ENCODE results near the gene TRPM3.

Gene TRPM3

DNA sequence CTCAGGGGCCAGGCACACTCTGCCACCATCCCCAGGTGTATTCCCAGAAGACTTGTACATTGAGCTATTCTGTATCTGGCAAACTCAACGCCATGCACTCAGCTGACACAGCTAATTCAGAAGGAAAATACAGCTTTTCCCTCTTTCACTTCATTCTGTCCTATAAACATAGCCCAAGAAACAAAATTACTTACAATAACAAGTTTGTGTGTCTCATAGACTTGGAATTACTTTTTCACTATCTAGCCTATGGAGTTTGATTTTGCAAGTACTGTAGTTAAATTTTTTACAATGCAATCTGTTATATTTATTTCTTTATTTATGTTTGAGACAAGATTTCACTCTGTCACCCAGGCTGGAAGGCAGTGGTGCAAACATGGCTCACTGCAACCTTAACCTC, 581.9 kb downstream of the TRPM3 start:
- DNase-seq = no peak

DNA sequence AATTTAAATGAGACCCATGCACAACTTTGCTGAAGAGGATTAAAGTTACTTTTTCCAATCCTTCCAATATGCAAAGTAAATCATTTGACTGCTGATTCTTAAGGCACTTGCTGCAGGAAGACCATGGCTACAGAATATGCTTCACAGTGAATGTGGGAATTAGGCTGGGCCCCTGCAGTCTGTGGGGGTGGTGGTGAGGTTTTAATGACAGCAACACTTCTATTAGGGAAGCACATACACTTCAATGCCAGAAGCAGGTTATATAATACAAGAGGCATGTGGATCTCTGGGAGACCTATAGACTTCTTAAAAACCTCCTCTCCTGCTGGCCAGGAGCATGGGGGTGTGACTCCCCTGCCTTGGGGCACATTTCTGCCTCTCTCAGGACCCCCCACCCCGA, 582.4 kb downstream of the TRPM3 start:
- no peak for DNase-seq

DNA sequence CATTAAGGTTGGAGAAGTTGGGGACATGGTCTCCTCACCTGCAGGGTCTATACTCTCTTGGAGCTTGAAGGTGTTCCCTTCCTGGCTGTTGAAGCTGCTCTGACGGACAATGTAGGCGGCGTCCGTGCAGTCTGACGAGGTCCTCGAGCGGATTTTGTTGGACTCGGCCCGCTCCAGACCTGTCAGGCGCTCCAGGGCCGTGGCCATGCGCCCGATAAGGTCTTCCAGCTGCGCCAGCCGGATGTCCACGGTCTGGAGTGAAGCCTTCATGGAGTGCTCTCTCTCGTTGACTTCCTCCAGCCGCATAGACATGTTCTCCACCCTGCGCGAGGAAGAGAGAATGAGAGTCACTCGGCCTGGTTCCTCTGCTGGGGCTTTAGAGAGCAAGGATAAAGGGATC, 584.3 kb downstream of the TRPM3 start:
- no peak for DNase-seq

DNA sequence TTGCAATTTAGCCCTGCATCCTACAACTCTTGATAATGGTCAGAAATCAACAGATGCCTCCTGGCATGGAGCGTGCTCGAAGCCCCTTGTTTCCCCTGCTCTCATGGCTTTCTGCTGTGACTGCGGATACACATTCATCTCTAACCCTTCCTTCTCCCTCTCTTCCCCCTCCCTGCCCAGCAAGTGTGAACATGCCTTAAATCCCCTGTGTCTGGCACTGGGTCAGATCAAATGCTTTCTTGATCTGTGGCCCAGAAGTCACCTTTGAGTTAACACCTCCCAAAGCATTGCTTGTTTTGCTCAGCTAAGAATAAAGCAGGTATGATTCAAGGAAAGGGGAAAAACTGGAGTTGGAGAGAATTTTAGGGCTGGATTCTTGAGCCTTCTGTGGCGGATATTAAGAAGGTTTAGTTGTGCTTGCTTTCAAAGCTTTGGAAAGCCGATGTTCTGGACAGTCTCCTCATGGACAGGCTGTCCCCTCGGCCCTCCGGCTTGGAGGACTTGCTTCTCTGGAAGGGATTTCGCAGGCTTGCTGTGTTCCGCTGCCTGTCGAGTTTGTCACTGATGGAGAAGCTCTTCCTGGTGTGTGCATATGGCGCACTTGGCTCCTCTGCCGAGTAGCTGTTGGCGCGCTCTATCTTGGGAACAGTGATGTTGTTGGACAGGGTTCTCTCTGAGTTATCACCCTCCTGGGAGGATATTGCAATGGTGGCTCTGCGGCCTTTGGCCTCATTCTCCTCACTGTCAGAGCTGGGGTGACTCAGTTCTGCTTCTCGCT, 585.7 kb downstream of the TRPM3 start:
- no peak for DNase-seq

DNA sequence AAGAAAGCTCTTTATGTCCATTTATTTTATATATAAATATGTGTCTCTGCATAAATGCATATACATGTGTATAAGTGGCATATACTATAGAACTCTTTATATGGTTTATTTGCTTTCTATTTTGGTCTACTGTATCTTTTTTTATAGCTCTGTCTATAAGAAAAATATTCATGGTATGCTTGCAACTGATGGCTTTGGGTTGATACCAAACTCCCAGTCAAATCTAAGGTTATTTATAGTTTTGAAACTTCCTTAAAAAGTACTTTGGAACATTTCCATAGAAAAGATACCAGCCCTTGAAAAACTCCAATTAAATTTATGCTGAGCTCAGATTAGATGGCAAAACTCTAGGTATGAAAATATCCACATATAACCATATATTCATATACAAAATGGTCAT, 587.0 kb downstream of the TRPM3 start:
- no peak for DNase-seq

DNA sequence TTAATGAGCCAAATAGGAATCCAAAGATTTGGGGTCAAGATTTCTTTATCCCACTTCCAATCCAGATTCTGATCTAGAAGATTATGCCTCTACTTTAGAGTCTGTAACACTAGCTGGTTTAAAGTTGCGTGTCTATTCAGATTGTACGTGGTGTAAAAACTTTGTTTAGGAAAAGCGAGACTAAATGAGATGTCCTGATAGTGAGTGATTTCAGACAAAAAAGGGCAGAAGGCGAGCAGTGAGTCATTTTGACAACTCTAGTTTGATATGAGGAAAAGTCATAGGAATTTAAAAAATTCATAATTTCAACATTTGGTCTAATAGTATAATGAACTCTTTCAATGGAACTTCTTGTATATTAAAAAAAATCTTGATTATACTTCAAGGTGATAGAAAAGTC, 587.4 kb downstream of the TRPM3 start:
- DNase-seq = no peak

DNA sequence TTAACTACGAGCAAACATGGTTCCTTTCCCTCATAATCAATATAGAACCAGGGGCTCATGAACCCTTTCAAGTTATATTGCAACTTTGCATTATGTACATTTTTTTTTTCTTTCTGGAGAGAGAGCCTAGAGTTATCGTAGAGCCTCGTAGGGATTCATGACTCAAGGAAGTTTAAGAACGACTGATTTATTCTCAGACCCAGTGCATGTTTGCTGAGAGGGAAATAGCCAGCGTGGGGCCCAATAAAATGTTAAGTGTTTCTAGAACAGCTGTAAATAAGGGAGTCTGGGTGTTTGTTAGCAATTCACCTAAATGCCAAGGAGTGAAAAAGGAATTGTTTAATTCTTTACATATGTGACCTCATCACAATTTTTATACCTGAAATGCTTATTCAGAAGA, 587.9 kb downstream of the TRPM3 start:
- no peak for DNase-seq

DNA sequence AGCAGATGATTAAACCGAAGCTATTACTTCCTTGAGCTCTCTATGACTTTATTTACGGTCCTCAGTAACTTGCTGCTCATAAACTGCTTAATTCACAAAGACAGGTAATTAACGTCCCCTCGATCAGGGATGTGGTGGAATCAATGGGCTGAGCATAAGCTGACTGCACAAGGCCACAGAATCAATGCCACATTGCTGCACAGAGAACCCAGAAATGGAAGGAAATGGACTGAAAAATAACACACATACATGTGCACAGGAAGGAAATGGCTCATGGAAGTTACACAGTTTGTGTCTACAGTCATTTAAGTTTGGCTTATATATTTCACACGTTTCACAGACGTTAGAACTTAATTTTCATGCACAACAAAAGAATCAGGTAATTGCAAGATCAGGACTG, 588.7 kb downstream of the TRPM3 start:
- no peak for DNase-seq

DNA sequence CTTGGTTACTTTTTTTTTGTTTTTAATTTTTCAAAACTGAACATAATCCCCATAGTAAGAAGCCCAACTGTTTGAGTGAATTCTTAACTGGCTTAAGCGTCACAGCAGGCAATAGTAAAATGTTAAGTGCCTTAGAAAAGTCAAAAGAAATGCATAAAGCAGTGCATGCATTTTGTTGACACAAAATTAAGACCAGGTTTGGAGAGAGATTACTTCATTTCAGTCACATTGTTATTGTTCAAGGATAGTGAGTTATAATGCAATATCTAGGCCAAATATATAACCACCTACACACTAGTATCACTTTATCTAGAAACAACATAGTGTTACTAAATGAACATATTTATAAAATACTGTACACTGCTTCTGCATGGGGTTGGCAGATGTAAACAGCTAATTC, 590.1 kb downstream of the TRPM3 start:
- no peak for DNase-seq

DNA sequence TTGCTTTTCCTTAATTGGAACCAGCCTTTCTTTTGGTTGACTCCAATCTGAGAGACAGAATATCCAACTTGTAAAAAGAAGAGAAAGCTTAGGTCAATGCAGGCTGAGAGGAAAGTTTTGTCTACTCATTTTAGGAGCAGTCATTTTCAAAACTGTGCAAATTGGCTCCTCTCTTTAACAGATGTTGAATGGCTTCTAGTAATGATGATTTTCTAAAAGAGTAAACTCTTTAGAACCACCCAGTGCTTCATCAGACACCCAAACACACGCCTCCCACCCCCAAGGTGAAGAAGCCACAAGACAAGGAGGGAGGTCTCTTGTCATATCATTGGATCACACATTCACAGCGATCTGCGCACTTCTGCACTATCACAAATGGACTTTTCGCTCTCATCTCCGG, 590.7 kb downstream of the TRPM3 start:
- DNase-seq = no peak

DNA sequence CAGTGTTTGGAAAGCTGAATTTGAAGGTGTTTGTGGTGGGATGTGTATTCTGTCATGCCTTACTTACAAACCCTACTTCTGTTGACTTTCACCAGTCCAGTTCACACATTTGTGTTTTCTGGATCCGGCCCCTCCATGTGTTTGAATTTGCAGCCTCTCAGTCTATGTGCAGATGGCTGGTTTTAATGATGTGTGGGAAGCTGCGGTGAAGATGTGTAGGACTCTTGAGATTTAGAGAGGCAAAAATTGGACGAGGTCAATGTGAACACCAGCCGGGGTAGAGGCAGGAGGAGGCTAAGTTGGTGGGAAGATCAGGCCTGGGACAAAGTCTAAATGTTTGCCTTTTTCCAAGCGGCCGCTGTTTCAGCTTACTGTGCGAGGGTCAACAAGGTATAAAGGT, 591.6 kb downstream of the TRPM3 start:
- no peak for DNase-seq

DNA sequence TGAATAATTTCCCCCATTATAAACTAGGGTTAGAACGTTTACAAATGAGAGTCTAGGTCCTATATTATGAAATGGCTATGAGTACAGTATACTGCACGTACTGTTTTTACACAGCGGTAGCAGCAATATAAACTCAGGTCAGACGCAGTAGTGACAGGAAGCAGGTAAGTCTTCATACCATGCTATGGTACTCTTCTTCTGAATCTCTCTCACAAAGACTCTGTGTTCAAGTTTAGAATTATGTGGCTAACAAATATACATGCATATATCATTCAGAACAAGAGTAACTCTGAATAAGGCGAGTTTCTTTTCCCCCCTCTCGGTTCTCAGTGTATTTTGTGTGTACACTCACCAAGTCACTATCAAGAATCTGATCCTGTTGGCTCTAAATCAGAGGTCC, 592.0 kb downstream of the TRPM3 start:
- no peak for DNase-seq

DNA sequence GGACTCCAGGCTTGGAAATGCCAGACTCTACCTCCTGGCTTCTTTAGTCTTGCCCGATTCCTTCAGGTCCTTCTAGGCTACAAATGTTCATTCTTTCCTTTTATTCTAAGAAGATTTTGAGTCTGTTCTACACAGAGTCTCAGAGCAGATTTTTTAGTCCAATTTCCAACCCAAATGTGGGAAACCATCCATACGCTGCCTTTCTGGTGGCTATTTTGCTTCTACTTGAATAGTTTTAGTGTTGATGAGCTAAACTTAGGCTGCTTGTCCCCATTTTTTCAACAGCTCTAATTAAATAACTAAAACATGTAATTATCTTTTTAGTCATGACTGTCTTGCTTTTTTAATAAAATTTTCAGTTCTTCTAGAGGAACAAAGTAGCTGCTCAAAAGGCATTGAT, 594.5 kb downstream of the TRPM3 start:
- no peak for DNase-seq

DNA sequence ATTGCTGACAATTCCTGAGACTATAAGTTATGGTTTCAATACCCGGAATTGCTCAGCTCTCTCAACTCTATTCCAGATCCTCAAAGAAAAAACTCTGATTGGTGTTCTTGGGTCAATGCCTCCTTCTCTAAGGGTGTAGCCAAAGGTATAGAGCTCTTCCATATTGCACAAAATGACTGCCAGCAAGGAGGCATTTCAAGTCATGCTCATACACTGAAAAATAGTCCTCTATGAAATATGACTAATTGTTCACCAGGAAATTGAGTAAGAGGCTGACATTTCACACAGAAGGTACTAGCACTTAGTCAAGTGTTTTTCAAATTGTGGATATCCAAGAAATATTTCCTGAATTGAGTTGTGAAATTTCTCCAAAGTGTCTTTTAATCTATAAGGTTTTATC, 595.9 kb downstream of the TRPM3 start:
- no peak for DNase-seq

DNA sequence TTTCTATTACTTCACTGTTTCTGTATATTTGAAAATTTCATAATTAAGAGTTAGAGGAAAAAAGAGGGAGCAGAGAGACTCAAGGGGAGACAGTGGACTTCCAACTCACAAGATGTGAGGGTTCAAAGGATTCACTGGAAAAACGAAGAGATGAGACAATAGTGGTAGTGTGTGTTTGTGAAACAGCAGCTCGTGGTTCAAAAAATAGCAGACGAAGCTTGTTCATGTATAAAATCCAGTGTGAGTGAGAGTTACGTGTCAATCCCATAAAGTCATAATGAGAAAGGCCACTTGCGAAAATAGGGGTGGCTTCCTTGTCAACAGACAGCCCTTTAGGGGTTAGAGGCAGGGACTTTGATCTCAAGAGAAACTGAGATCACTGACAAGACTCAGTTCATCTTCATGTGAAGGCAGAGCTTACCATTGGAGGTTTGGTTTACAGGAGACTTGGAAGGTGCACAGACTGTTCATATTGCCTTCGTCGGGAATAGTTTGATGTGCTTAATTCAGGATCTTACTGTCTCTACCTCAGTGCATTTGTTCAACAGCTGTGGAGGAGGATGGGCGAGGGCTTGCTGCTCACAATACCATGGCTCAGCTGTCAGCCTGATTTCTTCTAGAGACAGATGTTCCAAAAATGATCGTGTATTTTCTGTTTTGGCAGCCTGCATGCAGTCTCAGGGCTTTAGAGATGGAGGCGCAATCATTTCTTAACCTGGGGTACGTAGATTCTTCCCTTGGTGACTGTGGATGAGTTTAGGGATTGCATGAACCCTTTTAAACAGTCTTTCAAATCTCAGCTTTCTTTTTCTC, 601.3 kb downstream of the TRPM3 start:
- no peak for DNase-seq

DNA sequence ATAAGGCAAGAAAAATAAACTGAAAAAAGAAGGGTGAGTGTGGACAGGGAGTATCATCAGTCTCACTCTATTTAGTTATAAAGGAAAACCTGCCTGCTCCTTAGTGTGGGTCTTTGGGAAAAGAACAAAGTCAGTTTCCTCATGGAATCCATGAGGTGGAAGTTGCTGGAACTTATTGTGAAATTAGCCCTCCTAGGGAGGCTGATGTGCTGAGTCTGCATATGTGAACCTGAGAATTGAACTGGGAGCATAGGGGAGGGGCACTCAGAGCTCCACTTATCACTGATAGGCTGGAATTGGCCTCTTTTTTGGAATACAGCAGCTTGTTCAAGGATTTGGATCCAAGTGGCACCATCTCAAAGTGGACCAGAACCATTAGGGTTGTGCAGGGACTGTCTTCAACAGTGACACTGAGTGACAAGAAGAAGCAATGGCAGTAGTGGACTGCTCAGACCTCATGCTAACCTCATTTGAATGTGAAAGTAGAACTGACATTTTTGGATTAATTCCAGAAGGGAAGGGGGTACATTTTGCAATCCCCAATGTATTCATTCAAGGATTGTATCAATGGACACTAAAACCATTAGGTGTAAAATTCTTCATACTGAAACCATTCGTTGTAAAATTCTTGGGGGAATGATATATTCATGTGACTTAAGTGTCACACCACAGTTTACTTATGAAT, 603.4 kb downstream of the TRPM3 start:
- DNase-seq = no peak

DNA sequence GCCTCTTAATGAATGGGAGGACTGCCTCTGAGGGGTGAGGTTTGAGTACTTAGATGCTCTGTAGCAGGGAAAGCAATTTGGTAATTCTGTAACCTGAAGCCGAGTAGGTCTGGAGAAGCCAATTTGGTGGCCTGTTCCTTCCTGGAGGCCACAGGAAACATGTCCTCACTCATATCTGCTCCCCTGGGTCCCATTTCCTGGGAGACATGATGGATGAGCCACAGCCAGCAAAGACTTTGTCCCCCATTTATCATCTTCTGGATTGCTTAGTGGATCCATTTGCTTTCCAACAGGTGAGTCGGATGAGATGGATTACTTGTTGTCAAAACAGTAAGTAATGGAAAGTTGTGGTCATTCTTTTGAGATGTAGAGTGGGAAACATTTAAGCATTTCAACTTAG, 607.1 kb downstream of the TRPM3 start:
- no peak for DNase-seq

DNA sequence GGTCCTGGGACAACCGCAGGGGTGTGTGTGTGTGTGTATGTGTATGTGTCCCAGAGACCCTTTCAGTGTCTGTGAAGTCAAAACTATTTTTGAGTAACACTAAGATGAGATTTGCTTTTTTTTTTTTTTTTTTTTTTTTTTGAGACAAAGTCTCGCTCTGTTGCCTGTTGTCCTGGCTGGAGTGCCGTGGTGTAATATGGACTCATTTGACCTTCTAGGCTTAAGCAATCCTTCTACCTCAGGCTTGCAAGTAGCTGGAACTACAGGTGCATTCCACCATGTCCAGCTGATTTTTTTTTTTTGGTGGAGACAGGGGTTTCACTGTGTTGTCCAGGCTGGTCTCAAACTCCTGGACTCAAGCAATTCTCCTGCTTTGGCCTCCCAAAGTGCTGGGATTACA, 609.6 kb downstream of the TRPM3 start:
- DNase-seq = no peak

DNA sequence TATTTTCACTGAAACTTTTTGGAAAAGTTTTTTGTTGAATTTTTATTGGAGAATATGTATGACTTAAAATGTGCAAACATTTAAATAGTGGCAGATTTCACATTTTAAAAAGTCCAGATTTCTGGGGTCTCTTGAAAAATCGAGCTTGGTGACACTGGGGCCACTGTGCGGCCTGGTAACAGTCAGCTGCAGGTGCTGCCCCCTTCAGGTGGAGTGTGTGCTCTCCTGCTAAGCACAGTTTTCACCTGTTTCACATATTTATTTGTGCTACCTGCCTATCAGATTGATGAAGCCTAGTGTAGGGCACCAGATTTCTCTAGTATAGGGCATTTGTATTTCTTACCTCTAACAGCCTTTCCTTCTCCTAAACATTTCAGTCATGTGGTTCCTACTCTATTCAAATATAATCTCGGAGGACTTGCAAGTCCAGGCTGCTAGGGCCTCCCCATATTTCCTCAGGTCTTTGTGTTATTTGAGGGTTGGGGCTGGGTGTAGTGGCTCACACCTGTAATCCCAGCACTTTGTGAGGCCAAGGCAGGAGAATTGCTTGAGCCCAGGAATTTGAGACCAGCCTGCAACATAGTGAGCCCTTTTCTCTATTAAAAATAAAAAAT, 611.2 kb downstream of the TRPM3 start:
- DNase-seq = no peak

DNA sequence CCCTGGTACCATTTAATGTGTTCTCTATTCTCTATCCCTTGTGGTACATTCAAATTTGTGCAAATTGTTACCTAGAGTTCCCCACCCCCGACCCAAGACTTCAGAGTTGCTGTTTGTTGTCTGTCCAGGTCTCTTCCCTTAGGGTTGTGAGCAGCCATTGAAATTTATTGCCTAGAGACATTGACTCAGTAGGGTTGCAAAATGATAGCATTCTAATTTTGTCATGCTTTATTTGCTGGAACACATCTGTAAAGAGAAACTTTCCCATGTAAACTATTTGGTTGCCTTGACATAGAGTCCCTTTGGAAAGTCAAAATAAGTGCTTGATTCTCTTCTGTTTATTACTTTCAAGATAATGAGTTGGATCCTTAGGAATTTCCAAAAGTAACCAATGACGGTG, 615.3 kb downstream of the TRPM3 start:
- DNase-seq = no peak

DNA sequence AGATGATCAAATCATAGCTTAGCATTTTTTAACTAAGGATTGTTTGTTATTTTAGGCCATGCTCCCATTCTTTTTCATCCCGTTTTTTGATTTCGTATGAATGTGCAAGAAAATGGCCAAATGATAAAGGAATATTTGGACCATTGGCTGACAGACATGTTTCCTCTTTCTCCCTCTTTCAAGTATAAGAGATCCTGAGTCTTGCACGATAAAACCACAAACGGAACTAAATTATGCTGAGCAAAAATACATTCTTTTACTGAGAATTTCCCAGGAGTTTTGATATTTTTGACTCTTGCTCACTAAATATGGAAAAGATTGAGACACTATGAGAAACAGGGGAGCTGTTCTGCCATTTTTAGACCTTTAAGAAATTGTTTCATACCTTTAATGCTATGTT, 616.6 kb downstream of the TRPM3 start:
- DNase-seq = no peak

DNA sequence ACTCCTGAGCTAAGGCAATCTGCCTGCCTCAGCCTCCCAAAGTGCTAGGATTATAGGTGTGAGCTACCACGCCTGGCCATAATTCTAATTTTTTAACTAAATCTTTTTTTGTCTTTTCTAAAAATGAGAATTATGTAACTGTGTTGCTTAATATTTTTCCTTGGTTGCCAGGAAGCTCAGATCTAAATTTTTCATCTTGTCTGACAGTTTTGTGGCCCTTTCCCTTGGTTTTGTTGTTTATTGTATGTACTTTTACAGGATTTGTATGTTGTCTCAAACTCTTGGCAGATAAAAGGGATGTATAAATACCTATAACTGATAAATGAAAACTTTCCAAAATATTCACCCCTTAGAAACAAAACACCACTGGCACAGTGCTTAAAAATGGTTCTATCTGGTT, 618.7 kb downstream of the TRPM3 start:
- no peak for DNase-seq

DNA sequence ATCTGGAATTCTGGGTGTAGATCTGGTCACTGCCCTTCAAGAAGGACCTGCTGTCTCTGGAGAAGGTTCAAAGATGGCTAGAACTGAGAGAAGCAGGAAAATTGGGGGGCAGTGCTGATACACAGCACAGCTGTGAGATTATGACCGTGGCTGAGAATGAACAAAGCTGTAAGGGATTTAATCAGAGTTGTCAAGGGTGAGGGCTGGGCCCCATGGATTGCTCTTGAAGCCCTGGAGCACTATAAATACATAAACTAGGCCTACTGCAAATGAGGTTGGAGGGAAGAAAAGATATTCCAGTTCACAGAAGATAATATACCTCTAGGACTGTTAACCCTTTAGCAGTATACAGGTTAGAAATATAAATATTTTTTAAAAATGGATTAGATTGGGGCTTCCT, 620.6 kb downstream of the TRPM3 start:
- no peak for DNase-seq

DNA sequence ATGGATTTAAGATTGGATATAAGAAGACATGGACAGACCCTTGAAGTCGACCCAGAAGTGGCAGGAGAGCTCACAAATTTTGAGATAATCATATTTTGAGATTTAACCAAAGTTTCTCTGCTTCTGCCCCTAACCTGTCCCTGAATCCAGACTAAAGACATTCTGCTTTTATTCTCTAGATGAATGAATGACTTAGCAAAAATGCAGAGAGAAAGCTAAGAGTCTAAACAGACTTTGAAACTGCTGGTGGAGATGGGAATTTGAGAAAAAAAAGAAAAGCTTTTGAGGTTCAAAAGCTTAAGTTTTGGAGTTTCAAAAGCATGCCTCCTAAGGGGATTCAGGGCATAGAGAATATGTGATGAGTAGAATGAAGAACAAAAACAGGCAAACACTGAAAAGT, 621.8 kb downstream of the TRPM3 start:
- DNase-seq = no peak
